IPS-18c (cell line): Measurements from ENCODE around the gene CAVIN4.

Experiments
- H3K4me3 ChIP-seq: 2 replicates; pipeline ENCODE4 v1.7.0; 2013; ENCODE audit warnings: low read depth, mild to moderate bottlenecking, low read length, moderate library complexity; ENCODE audit not compliant: insufficient read depth
- H3K9me3 ChIP-seq: one replicate; pipeline ENCODE4 v1.6.1; 2013; ENCODE audit warnings: mild to moderate bottlenecking, low read length, moderate library complexity; ENCODE audit not compliant: control insufficient read depth, insufficient read depth

CAVIN4 gene

GRCh38 chr9:100577776-100578448 lies at the start of gene CAVIN4:
CAVIN4 (plus strand) TSS chr9:100578079; CDS start chr9:100578144, 65 bp downstream.
- Histone ChIP-seq H3K9me3 (no peaks in the 10 kb centered on the region), H3K4me3 (no peak within 1 kb of the TSS)

- H3K9me3 ChIP-seq = no peaks in the 10 kb centered on the region
- no peak overlapping the region for H3K4me3 ChIP-seq
Observed at GRCh38 chr9:100534401-100534800, 43.5 kb upstream of the CAVIN4 start.

GRCh38 chr9:100540327-100540726 lies 37.6 kb upstream of the CAVIN4 start:
- Histone ChIP-seq H3K4me3 (no peak overlapping the region), H3K9me3 (peaks cover 9% of the 10 kb centered on the region)

- Histone ChIP-seq H3K9me3 (peaks cover 6% of the 10 kb centered on the region), H3K4me3 (no peak overlapping the region)
Observed at GRCh38 chr9:100549048-100549447, 28.8 kb upstream of the CAVIN4 start.

GRCh38 chr9:100554935-100555401 lies 22.9 kb upstream of the CAVIN4 start:
- no peaks in the 10 kb centered on the region for H3K9me3 ChIP-seq
- H3K4me3 ChIP-seq = no peak overlapping the region

GRCh38 chr9:100555471-100555870 lies 22.4 kb upstream of the CAVIN4 start:
- Histone ChIP-seq H3K9me3 (no peaks in the 10 kb centered on the region), H3K4me3 (no peak overlapping the region)

- Histone ChIP-seq H3K9me3 (no peaks in the 10 kb centered on the region), H3K4me3 (no peak overlapping the region)
Observed at GRCh38 chr9:100557053-100557452, 20.8 kb upstream of the CAVIN4 start.

GRCh38 chr9:100561256-100561655 lies 16.6 kb upstream of the CAVIN4 start:
- no peaks in the 10 kb centered on the region for H3K9me3 ChIP-seq

GRCh38 chr9:100567856-100568255 lies 10.0 kb upstream of the CAVIN4 start:
- H3K4me3 ChIP-seq = no peak overlapping the region

More at GRCh38 chr9:100561256-100561655, 16.6 kb upstream of the CAVIN4 start:
- H3K4me3 ChIP-seq = no peak overlapping the region

GRCh38 chr9:100573655-100574260 lies 4.1 kb upstream of the CAVIN4 start:
- Histone ChIP-seq H3K4me3 (no peak overlapping the region), H3K9me3 (no peaks in the 10 kb centered on the region)

More at GRCh38 chr9:100567856-100568255, 10.0 kb upstream of the CAVIN4 start:
- no peaks in the 10 kb centered on the region for H3K9me3 ChIP-seq

- H3K4me3 ChIP-seq = no peak overlapping the region
- no peaks in the 10 kb centered on the region for H3K9me3 ChIP-seq
Observed at GRCh38 chr9:100575006-100575405, 2.9 kb upstream of the CAVIN4 start.

- Histone ChIP-seq H3K4me3 (no peak overlapping the region), H3K9me3 (no peaks in the 10 kb centered on the region)
Observed at GRCh38 chr9:100575765-100576386, 2.0 kb upstream of the CAVIN4 start.

GRCh38 chr9:100578610-100579009 lies 731 bp downstream of the CAVIN4 start:
- H3K4me3 ChIP-seq = no peak overlapping the region
- H3K9me3 ChIP-seq = no peaks in the 10 kb centered on the region

- Histone ChIP-seq H3K9me3 (no peaks in the 10 kb centered on the region), H3K4me3 (no peak overlapping the region)
Observed at GRCh38 chr9:100579665-100580064, 1.8 kb downstream of the CAVIN4 start.

- Histone ChIP-seq H3K4me3 (no peak overlapping the region), H3K9me3 (no peaks in the 10 kb centered on the region)
Observed at GRCh38 chr9:100580257-100580656, 2.4 kb downstream of the CAVIN4 start.

- H3K4me3 ChIP-seq = no peak overlapping the region
- no peaks in the 10 kb centered on the region for H3K9me3 ChIP-seq
Observed at GRCh38 chr9:100581081-100581480, 3.2 kb downstream of the CAVIN4 start.

GRCh38 chr9:100581661-100582060 lies 3.8 kb downstream of the CAVIN4 start:
- no peak overlapping the region for H3K4me3 ChIP-seq
- no peaks in the 10 kb centered on the region for H3K9me3 ChIP-seq
